GM18867 (cell line): Measurements from ENCODE around the gene CPEB1.
"Not testable (repeated sequence)": the region's sequence is repeated elsewhere in the genome, so short reads cannot be mapped to it uniquely, and the experiment has no call there.

Experiments
- ATAC-seq: cut with Tn5 transposase; IDR thresholded peaks from one replicate; pipeline ENCODE4 v1.9.1; 2021; ENCODE audit warnings: mild to moderate bottlenecking, moderate library complexity; ENCODE audit not compliant: unreplicated experiment

The CPEB1 gene

DNA sequence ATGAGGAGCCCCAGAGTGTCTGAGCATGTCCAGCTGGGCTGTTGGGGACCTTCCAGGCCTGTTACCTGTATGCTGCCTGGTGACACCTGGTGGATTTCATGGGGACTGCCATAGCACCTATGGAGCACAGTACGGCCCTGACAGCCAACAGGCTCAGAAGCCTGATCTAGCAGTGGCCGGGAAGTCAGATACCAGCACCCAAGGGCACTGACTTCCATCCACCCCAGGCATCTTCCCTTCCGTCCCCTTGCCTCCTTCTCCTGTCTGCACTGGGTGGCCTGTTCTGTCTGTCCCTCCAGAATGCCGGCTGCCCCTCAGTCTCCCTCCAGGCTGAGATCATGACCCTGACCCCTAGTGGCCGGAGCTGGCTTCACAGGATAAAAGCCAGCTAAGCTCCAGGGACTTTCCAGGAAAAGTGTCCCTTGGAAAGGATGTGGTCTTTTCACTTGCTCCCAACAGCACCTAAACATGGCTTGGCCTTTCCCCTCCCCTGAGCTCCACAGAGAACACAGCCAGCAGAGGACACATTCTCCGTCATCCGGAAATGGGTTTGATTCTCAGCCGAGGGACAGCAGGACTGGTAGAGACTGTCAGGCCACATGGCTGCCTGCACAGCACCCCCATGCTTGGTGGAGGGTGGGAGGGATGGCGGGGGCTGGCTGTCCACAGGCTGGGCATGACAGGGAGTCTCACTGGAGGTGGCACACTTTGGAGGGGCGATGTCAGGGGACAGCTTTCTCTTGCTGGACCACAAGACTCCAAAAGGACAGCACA, 116.4 kb downstream of the CPEB1 start:
- ATAC-seq, result peak; percentile 87

DNA sequence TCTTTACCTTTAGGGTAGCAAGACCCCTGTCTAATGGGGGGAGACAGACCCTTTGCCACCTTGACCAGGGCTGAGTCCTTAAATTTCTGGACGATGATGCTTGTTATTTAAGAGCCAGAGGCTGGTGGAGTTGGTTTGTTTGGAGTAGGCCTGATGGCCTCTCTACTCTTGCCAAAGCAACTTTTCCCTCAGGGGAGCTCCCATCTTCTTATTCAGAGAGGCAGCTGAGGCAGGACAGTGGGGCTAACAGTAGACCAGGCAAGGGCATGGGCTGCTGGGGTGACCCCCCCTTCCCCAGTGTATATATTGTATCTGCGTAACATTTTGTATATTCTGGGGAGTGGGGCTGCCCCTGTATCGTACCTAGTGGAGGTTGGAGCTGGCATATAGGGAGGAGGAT, 117.2 kb downstream of the CPEB1 start:
- ATAC-seq, result no peak

DNA sequence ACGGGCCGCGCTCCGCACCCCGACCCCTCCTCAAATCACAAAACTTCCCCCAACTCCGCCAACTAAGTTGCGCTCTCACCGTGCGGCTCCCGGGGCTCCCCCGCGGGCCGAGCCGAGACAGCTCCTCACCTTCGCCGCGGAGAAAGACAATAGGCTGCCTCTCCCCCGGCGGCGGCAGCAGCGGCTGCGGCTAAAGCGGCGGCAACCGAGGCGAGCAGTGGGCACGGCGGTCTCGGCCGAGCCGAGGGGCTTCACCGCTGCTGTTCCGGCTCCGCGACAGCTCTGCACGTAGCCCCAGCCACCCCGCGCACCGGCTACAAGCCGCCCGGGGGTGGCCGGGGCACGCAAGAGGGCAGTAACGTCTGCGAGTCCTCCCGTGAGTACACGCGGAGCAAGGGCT, 133.6 kb downstream of the CPEB1 start:
- not testable (repeated sequence) for ATAC-seq

DNA sequence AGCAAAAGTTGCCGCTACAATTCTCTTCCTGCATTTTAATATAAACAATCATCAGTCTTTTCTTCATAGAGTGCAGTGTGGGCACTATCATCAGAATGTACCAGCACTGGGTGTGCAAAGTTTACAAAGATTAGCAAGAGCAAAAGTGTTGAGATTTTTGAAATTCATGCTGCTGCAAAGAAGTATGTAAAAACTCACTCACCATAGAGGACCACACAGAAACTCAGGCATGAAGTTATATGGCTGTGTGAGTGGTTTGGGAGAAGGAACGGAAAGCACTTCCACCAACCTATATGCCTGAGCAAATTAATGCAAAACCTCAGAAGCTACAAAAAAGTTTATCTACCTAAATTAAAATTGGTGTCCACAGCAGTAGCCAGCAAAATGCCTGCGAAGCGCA, 139.5 kb downstream of the CPEB1 start:
- not testable (repeated sequence) for ATAC-seq

DNA sequence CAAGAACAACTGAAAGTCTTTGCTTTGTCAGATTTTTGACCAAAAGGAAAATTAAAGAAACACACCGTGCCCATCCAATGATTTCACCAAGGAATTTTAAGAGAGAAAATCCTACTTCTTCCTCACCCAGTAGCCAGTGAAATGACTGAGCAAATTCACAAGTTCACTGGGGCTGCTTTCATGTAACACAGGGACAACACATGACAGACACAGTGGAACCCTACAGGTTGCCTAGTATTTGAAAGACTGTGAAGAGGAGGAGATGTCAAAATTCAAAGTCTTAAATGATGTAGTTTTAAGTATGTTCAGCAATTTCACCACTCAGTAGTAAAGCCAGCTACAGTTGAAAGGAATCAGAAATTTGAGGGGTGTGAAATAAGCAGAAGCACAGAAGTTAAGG, 140.1 kb downstream of the CPEB1 start:
- ATAC-seq, result not testable (repeated sequence)

DNA sequence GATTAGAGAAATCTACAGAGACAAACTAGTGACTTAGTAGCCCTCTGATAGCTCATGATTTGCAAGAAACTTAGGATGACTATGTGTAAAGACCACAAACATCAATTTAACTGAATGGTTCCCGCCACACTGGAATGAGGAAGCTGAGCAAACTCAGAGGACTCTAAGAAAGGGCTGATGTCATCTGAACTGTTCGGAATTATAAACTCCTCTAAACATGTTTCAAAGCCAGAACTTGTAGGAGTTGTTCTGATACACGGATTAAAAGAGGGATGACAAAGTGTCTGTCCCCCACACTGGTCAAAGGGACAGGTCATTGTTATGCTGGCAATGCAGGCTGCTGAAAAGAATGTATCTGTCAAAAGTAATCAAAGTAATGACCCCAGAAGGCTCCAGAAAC, 141.3 kb downstream of the CPEB1 start:
- ATAC-seq, result not testable (repeated sequence)

DNA sequence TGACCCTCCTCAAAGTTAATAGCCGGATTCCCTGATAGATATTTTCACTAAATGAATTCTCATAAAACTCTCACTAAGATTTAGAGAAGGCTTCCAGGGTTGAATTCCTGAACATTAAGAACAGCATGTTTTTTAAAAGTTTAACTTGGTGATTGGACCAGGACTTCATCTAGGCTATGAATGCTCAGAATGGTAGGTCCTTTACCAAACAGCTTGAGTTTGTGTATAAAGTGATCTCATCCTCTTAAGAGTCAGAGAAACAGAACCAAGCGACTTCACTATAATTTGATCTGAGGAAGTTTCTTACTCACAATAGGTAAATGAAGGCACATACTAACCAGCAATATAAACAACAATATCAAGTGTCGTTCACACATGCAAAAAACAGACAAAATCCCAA, 143.1 kb downstream of the CPEB1 start:
- ATAC-seq, result not testable (repeated sequence)

DNA sequence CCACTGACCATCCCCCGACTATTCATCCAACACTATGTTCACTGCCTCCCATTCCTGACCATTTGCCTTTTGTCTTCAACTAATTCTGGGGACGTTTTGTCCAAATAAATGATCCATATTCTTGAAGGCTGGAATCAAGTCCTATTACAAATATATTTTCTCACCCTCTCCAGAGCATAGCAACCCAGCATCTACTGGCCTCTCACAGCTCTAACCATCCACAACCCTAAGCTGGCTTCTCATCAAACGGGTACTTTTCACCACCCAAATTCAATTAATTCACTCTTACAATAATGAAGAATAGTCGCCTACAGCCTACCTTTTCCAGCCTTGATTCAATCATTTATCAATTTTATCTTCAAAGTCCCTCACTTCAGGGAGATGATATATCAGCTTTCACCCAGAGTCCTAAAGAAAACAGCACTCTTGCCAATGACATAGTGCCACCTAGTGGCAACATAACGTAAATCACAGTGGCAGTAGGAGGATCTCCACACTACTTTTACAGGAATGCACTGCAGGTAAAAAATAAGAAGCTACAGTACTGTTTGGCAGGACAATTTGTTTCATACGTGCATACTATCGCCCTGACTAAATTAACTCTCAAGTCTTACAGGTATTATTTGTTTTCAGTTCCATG, 144.3 kb downstream of the CPEB1 start:
- ATAC-seq, result not testable (repeated sequence)

DNA sequence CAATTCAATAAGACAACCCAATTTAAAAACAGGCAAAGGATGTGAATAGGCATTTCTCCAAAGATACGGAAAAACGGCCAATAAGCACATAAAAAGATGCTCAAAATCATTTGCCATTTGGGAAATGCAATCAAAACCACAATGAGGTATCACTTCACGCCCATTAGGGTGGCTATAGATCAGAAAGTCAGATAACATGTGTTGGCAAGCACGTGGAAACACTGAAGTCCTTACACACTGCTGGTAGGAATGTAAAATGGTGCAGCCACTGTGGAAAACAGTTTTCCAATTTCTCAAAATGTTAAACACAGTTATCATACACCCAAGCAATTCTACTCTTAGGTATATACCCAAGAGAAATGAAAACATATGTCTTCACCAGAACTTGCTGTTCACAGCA, 146.4 kb downstream of the CPEB1 start:
- ATAC-seq, result not testable (repeated sequence)

DNA sequence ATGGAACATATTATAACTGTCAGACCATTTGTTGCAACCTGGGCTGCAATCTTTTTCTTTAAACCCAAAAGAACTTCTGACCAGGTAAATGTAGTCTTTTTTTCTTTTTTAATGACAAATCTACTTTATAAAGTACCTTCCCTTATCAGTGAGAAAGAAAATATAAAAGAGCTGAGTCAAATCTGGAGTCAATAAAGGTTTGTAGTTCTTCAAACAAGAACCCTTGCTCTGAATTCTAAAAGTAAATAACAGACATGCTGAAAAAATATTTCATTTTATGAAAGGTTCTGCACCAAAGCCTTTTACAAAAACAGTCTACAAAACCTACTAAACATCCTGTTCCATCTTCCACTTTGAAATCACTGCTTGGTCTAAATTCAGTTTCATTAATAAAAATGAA, 149.2 kb downstream of the CPEB1 start:
- ATAC-seq, result not testable (repeated sequence)
